ENCODE data around the gene LAGE3.

LAGE3 gene

DNA sequence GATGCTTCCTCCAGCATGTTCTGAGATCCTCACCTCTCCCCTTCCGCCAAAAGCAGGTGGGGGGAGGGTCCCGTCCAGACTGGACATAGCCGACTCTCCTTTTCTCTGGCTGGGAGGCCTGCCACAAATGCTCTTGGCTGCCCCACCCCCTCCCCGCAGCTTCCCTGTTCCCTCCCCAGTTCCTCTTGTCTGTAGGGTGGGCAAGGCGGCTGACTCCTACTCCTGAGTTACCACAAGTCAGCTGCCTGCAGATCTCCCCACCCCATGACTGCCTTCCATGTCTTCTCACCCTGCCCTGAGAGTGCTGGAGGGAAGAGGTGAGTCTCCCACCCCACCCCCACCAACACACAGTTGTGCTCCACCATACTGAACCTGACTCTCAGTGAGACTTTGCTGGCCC, 47.7 kb downstream of the LAGE3 start:
- DNase-seq, result no peak

DNA sequence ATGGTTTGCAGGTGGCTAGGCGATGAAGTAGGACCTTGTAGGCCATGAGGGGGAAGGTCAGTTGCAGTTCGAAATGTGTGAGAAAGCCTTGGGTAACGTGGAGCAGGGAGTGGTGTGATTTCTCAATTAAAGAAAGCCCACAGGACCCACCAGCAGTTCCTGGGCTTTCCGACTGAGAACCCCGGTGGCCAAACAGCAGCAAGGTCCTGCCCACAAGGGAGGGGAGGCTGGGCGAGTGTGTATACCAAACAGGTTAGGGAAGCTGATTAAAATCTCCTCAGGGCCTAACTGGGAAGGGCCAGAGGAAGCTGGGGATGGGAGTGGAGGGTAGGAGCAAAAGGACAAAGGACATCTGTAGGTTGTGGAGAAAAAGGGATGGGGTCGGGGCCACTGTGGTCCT, 48.2 kb downstream of the LAGE3 start:
- no peak for DNase-seq

DNA sequence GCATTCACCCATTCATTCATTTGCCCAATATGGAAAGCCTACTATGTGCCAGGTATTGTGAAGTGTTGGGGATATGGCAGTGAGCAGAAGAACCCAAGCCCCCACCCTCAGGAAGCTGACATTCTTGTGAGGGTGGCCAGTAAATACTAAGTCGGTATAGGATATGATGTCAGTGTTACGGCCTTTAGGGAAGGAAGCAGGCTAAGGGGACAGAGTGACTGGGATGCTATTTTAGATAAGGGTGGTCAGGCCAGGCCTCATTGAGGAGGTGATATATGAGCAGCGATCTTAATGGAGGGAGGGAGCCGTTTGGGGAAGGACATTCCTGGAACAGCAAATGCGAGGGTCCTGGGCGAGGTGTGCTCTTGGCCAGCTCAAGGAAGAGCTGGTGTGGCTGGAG, 48.6 kb downstream of the LAGE3 start:
- DNase-seq, result no peak

DNA sequence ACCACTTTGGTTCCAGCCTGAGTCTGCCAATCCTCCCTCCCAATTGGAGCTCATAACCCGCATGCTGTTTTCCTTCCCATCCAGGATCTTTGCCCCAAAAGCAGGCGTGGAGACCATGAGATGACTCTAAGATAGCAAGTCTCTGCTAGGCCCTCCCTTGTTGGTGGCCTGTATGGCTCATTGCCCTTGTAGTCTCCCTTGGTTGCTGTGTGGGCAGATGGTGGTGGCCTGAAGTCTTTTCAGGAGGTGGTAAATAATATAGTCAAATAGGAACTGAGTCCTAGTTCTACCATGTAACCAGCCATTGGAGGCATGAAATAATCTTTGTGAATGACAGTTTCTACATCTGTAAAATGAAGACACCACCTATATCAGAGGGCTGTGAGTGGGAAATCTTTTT, 49.4 kb downstream of the LAGE3 start:
- DNase-seq, result no peak

DNA sequence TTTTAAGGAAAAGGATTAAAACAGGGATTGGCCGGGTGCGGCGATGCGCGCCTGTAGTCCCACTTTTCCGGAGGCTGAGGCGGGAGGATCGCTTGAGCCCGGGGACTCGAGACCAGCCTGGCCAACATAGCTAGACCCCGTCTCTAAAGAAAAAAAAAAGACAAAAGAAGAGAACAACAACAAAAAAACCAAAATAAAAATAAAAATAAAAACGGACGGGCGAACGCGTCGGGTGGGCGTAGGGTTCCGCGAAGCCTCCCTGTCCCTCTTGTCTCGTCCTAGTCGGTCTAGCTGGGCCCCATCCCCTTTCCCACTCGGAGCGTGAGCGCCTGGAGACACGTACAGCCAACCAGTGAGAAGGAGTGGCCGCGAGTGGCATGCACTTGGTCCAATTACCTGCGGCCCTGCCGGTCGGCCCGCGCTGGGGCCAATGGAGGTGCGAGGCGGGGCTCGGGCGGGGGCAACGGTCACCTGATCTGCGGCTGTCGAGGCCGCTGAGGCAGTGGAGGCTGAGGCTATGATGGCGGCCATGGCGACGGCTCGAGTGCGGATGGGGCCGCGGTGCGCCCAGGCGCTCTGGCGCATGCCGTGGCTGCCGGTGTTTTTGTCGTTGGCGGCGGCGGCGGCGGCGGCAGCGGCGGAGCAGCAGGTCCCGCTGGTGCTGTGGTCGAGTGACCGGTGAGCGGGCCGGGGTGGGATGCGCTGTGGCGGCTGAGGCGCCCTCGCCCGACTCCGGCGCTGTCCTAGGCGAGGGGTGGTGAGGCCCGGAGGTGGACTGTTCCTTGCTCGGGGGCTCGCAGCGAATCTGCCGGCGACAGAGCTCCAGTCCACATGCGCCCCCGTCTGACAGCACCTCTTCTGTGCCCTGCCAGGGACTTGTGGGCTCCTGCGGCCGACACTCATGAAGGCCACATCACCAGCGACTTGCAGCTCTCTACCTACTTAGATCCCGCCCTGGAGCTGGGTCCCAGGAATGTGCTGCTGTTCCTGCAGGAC, 50.6 kb downstream of the LAGE3 start, which contains the start of gene ATP6AP1:
ATP6AP1 (plus strand) TSS at position 502 of the 996 bp plus-strand sequence; CDS start at position 518, 16 bp downstream.
- DNase-seq, result no peak

Measured in NCI-H2081 treated with DMSO at 0.1 percent for 48 hours (cell line).